LNCAP (cell line): ENCODE measurements around the gene DAD1.

Experiments used
- TF ChIP-seq, protein P1 (sequence below): fragments of 450-650 bp; IDR thresholded peaks from 2 replicates; pipeline ENCODE4 v1.5.1; 2017; ENCODE audit warnings: mild to moderate bottlenecking

Gene DAD1

DNA sequence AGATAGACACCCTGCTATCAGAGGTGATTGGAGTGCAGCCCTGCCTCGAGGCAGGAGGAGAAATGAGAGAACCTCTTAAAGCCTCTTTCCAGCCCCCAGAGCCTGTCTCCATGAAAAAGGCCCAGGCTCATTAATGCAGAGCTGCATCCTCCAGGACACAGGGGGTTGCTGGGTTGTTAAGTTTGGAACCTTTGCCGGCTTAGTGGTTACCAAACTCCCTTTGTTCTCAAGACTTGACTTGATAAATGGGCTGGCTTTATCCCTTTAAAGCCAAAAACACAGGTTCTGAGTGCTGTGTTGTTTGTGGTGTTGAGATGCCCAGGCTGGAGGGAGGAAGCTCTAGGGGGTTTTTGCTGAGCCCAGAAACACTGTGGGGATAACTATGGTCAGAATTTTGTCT is 71.0 kb downstream of the DAD1 start:
- TF ChIP-seq, protein P1, sequence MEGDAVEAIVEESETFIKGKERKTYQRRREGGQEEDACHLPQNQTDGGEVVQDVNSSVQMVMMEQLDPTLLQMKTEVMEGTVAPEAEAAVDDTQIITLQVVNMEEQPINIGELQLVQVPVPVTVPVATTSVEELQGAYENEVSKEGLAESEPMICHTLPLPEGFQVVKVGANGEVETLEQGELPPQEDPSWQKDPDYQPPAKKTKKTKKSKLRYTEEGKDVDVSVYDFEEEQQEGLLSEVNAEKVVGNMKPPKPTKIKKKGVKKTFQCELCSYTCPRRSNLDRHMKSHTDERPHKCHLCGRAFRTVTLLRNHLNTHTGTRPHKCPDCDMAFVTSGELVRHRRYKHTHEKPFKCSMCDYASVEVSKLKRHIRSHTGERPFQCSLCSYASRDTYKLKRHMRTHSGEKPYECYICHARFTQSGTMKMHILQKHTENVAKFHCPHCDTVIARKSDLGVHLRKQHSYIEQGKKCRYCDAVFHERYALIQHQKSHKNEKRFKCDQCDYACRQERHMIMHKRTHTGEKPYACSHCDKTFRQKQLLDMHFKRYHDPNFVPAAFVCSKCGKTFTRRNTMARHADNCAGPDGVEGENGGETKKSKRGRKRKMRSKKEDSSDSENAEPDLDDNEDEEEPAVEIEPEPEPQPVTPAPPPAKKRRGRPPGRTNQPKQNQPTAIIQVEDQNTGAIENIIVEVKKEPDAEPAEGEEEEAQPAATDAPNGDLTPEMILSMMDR = no peak

DNA sequence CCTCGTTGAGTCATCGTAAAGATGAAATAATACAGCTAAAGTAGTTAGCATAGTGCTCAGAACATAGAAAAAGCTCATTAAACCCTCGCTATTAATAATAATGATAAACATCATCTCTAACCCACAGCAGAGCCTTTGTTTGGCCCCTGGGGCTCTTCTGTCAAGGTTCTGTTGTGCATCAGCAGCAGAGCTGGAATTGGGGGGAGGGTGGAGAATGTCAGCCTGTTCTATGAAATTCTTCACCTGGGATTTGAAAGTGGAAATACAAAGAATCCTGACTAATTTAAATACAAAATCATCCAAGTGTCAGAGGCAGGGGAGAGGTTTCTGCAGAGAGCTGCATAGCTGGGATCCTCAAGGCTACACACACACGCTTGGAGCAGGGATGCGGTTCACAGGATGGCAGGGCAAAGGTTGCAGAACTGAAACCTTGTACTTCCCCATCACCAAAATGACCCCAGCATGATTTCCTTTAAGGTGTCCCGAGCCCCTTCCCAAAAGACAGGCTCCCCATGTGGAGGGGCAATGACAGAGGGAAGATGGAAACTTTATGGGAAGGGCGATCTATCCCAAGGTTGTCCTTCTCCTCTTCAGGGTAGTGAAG is 71.8 kb downstream of the DAD1 start:
- TF ChIP-seq, protein P1 = no peak

- TF ChIP-seq, protein P1 = no peak
Measured at GRCh38 chr14:22515929-22516328, 73.1 kb downstream of the DAD1 start.
